CD14-positive monocyte (primary cell): Measurements from ENCODE around the gene PTGDS. TPM values are rescaled to one million over a fixed set of nuclear protein-coding genes. Genes with fewer than 3 reads are reported as not detected.

Experiments used
- DNase-seq, 3 donors: peaks; one replicate each; pipeline ENCODE4 v3.0.0-alpha.2; 2011 to 2022
- H2AFZ ChIP-seq: 2 replicates; pipeline ENCODE4 v1.6.0; 2012; ENCODE audit warnings: mild to moderate bottlenecking, low read depth, low read length, inconsistent platforms; ENCODE audit not compliant: insufficient read depth, poor library complexity, severe bottlenecking
- H3K27ac ChIP-seq, 2 donors: 1 replicate in 1 of 2; 2 replicates in 1 of 2; pipeline ENCODE4 v1.5.1; 2012 to 2013; ENCODE audit warnings: low read length in 2 of 2, control low read depth in 1 of 2, inconsistent platforms in 1 of 2, low read depth in 1 of 2, mild to moderate bottlenecking in 1 of 2
- H3K27me3 ChIP-seq, 2 donors: one replicate each; pipeline versions ENCODE4 v1.6.0 to v1.6.1; 2011 to 2013; ENCODE audit warnings: low read length in 2 of 2; ENCODE audit not compliant: control insufficient read depth in 2 of 2, insufficient read depth in 2 of 2
- H3K36me3 ChIP-seq, 2 donors: replicated peaks in 1 of 2; 1 replicate in 1 of 2; 2 replicates in 1 of 2; pipeline versions ENCODE4 v1.5.1 to v1.6.1; 2012 to 2013; ENCODE audit warnings: low read length in 2 of 2, control low read depth in 1 of 2, inconsistent platforms in 1 of 2, mild to moderate bottlenecking in 1 of 2; ENCODE audit not compliant: insufficient read depth in 2 of 2, control insufficient read depth in 1 of 2
- H3K4me1 ChIP-seq, 2 donors: 1 replicate in 1 of 2; 2 replicates in 1 of 2; pipeline versions ENCODE4 v1.5.1 to v1.6.1; 2012 to 2013; ENCODE audit warnings: low read length in 2 of 2, control low read depth in 1 of 2, inconsistent platforms in 1 of 2, mild to moderate bottlenecking in 1 of 2, moderate library complexity in 1 of 2; ENCODE audit not compliant: insufficient read depth in 2 of 2, control insufficient read depth in 1 of 2
- H3K4me2 ChIP-seq: replicated peaks from 2 replicates; pipeline ENCODE3; 2012; ENCODE audit warnings: low read length, moderate library complexity, mild to moderate bottlenecking; ENCODE audit not compliant: poor library complexity, severe bottlenecking; ENCODE audit errors: extremely low read depth
- H3K4me3 ChIP-seq, 3 experiments: fragments of 200-600 bp in 1 of 3; sonication (generic) in 1 of 3; replicated peaks in 1 of 3; 1 replicate in 2 of 3; 2 replicates in 1 of 3; pipeline ENCODE4 v1.5.1; 2011 to 2013; ENCODE audit warnings: low read length in 3 of 3, mild to moderate bottlenecking in 3 of 3, control low read depth in 2 of 3, low read depth in 2 of 3, inconsistent platforms in 1 of 3, moderate library complexity in 1 of 3
- H3K79me2 ChIP-seq: 2 replicates; pipeline ENCODE4 v1.6.0; 2012; ENCODE audit warnings: mild to moderate bottlenecking, control low read depth, inconsistent platforms, low read length, moderate library complexity; ENCODE audit not compliant: insufficient read depth
- H3K9ac ChIP-seq: 2 replicates; pipeline ENCODE4 v1.6.0; 2017; ENCODE audit warnings: low read length, mild to moderate bottlenecking; ENCODE audit not compliant: insufficient read depth, poor library complexity, severe bottlenecking
- H3K9me3 ChIP-seq, 2 donors: replicated peaks in 1 of 2; 1 replicate in 1 of 2; 2 replicates in 1 of 2; pipeline versions ENCODE4 v1.5.1 to v1.6.1; 2012 to 2013; ENCODE audit warnings: low read length in 2 of 2, control low read depth in 1 of 2; ENCODE audit not compliant: control insufficient read depth in 1 of 2, insufficient read depth in 1 of 2
- H4K20me1 ChIP-seq: 2 replicates; pipeline ENCODE4 v1.6.0; 2012; ENCODE audit warnings: mild to moderate bottlenecking, low read length, control low read depth, moderate library complexity; ENCODE audit not compliant: insufficient read depth
- H3K27ac Mint-ChIP-seq, 7 donors: one replicate each; pipeline ENCODE4 v1.8.0; 2020; ENCODE audit warnings: mild to moderate bottlenecking in 7 of 7, mixed read lengths in 7 of 7, moderate library complexity in 6 of 7, inconsistent platforms in 2 of 7
- H3K27me3 Mint-ChIP-seq, 3 donors: one replicate each; pipeline ENCODE4 v1.8.0; 2021 to 2022; ENCODE audit warnings: low read depth in 3 of 3, mild to moderate bottlenecking in 3 of 3, mixed read lengths in 3 of 3, moderate library complexity in 3 of 3, inconsistent platforms in 1 of 3
- H3K36me3 Mint-ChIP-seq, 2 donors: one replicate each; pipeline ENCODE4 v1.8.0; 2020; ENCODE audit warnings: mixed read lengths in 2 of 2, inconsistent platforms in 1 of 2, mild to moderate bottlenecking in 1 of 2
- H3K4me1 Mint-ChIP-seq: one replicate; pipeline ENCODE4 v1.8.0; 2020; ENCODE audit warnings: mild to moderate bottlenecking, mixed read lengths
- H3K4me3 Mint-ChIP-seq, 2 donors: one replicate each; pipeline ENCODE4 v1.8.0; 2020; ENCODE audit warnings: mild to moderate bottlenecking in 2 of 2, mixed read lengths in 2 of 2, moderate library complexity in 1 of 2
- H3K9me3 Mint-ChIP-seq, 7 donors: one replicate each; pipeline ENCODE4 v1.8.0; 2020 to 2022; ENCODE audit warnings: mixed read lengths in 7 of 7, mild to moderate bottlenecking in 6 of 7, moderate library complexity in 6 of 7, inconsistent platforms in 2 of 7
- CTCF ChIP-seq: fragments of 200-600 bp; IDR thresholded peaks from one replicate; pipeline ENCODE4 v1.8.0; 2022; ENCODE audit warnings: antibody characterized with exemption, mild to moderate bottlenecking
- WGBS: methylation state at CpG from one replicate; pipeline ENCODE4 v1.1.5; 2013; ENCODE audit warnings: missing lambda C conversion rate; ENCODE audit not compliant: insufficient coverage; 5-methylcytosine and 5-hydroxymethylcytosine counted together
- intact Hi-C, 2 donors: fragments of 100-400 bp; cut with micrococcal nuclease; formaldehyde crosslinking; loops; one replicate each; pipeline versions ENCODE4 v1.15.0 to v1.15.1; 2023
- polyA plus RNA-seq, 3 donors: library from polyadenylated mRNA; depleted of rRNA in 1 of 3; unstranded in 2 of 3; stranded (reverse) in 1 of 3; fragments of 300-500 nt in 2 of 3; fragments of >200 nt in 1 of 3; fragmentation: Illumina TruSeq in 2 of 3; gene quantifications; 1 replicate in 2 of 3; 2 replicates in 1 of 3; pipeline ENCODE4 v1.2.3, GENCODE V29; 2012 to 2021

The PTGDS gene
- polyA plus RNA-seq, 3 donors, result 0.34 to 1.5 TPM; not detected in 1

DNA sequence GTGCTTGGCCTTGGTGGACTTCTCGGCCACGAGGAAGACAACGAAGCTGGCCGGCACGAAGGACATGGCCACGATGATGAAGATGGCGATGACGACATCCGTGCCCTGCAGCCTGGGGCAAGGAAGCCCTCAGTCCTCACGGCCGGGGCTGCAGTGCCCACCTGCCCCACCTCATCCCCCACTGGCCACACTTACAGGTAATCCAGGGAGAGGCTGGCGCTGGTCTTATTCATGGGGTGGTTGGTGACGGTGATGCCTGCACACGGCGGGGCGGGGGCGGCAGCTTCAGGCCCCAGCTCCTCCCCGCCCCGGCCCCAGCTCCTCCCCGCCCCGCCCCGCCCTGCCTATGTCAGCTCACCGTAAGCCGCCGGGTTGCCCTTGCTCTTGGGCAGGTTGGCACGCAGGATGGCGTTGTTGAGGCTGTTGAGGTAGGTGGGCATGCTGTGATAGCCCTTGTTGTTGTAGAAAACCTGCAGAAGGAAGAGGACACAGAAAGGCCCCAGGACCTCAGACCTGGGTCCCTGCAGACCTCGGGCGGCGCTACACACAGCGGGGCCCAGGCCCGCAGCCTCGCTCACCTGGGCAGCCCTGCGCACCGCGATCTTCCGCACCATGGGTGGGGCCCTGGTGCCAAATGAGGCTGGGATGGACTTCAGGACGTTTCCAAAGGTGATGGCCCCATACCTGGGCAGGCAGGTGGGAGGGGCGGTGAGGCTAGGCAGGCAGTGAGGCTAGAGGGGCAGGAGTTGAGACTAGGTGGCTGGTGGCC, 34.8 kb downstream of the PTGDS start:
- H3K27ac Mint-ChIP-seq, result no peak overlapping the region
- H3K4me2 ChIP-seq, result no peak overlapping the region
- peaks cover 9 to 31% of the 10 kb centered on the region in 2 donors for H3K36me3 Mint-ChIP-seq
- no peak overlapping the region for H2AFZ ChIP-seq
- no peak overlapping the region for H3K4me3 ChIP-seq
- H3K27me3 ChIP-seq, result no peaks in the 10 kb centered on the region
- intact Hi-C loops, result no loop called here
- DNase-seq, result no peak
- H4K20me1 ChIP-seq, result no peaks in the 10 kb centered on the region
- no peaks in the 10 kb centered on the region for H3K4me1 Mint-ChIP-seq
- H3K36me3 ChIP-seq, result peaks cover 0 to 3% of the 10 kb centered on the region in 2 donors
- H3K9ac ChIP-seq, result no peak overlapping the region
- 95% methylated on average over 24 of the region's 39 CpGs for WGBS
- H3K27ac ChIP-seq, result no peak overlapping the region
- peaks cover 0 to 3% (median 0%) of the 10 kb centered on the region in 3 donors for H3K27me3 Mint-ChIP-seq
- no peak overlapping the region for H3K4me3 Mint-ChIP-seq
- peaks cover 0 to 6% (median 0%) of the 10 kb centered on the region in 7 donors for H3K9me3 Mint-ChIP-seq
- no peaks in the 10 kb centered on the region for H3K79me2 ChIP-seq
- no peaks in the 10 kb centered on the region for H3K9me3 ChIP-seq
- H3K4me1 ChIP-seq, result no peaks in the 10 kb centered on the region
- no peak for TF ChIP-seq CTCF

- Histone ChIP-seq H3K27ac (no peak overlapping the region), H3K4me3 (no peak overlapping the region), H3K27me3 (no peaks in the 10 kb centered on the region), H3K9ac (no peak overlapping the region), H3K79me2 (no peaks in the 10 kb centered on the region), H3K4me2 (no peak overlapping the region), H3K36me3 (peaks cover 0 to 3% of the 10 kb centered on the region in 2 donors), H4K20me1 (no peaks in the 10 kb centered on the region), H2AFZ (no peak overlapping the region), H3K9me3 (no peaks in the 10 kb centered on the region), H3K4me1 (no peaks in the 10 kb centered on the region)
- no peak for TF ChIP-seq CTCF
- Mint-ChIP-seq H3K9me3 (peaks cover 0 to 6% (median 0%) of the 10 kb centered on the region in 7 donors), H3K36me3 (peaks cover 9 to 33% of the 10 kb centered on the region in 2 donors), H3K4me3 (no peak overlapping the region), H3K4me1 (no peaks in the 10 kb centered on the region), H3K27ac (no peak overlapping the region), H3K27me3 (peaks cover 0 to 3% (median 0%) of the 10 kb centered on the region in 3 donors)
- intact Hi-C loops, result no loop called here
- 96% methylated on average over 44 of the region's 67 CpGs for WGBS
- DNase-seq, result no peak
Measured at GRCh38 chr9:137012694-137013570, 35.6 kb downstream of the PTGDS start.
